Hepatocyte (in vitro differentiated cells): Measurements from ENCODE around the gene CDC42SE1. TPM values are rescaled to one million over a fixed set of nuclear protein-coding genes. Genes with fewer than 3 reads are reported as not detected.

Source experiments
- DNase-seq: peaks from one replicate; pipeline ENCODE4 v3.0.0-alpha.2; 2016; ENCODE audit warnings: low spot score
- H2AFZ ChIP-seq: fragments of 200-600 bp; sonication (generic); 2 replicates; pipeline ENCODE4 v1.6.0; 2016; ENCODE audit warnings: antibody characterized with exemption, mild to moderate bottlenecking
- H3K27ac ChIP-seq: fragments of 200-600 bp; sonication (generic); 2 replicates; pipeline ENCODE4 v1.5.1; 2016; ENCODE audit warnings: mild to moderate bottlenecking
- H3K27me3 ChIP-seq: fragments of 200-600 bp; sonication (generic); 2 replicates; pipeline ENCODE4 v1.6.1; 2016
- H3K36me3 ChIP-seq: fragments of 200-600 bp; sonication (generic); replicated peaks from 2 replicates; pipeline ENCODE4 v1.5.1; 2016; ENCODE audit warnings: low read depth; ENCODE audit not compliant: insufficient read depth
- H3K4me1 ChIP-seq: fragments of 200-600 bp; sonication (generic); 2 replicates; pipeline ENCODE4 v1.5.1; 2016; ENCODE audit warnings: mild to moderate bottlenecking, moderate library complexity; ENCODE audit not compliant: insufficient read depth
- H3K4me2 ChIP-seq: fragments of 200-600 bp; sonication (generic); 2 replicates; pipeline ENCODE4 v1.6.0; 2016
- H3K4me3 ChIP-seq: fragments of 200-600 bp; sonication (generic); 2 replicates; pipeline ENCODE4 v1.5.1; 2016; ENCODE audit warnings: mild to moderate bottlenecking
- H3K79me2 ChIP-seq: fragments of 200-600 bp; sonication (generic); 2 replicates; pipeline ENCODE4 v1.6.0; 2017; ENCODE audit warnings: mild to moderate bottlenecking
- H3K9me2 ChIP-seq: fragments of 200-600 bp; sonication (generic); replicated peaks from 2 replicates; pipeline ENCODE4 v1.6.0; 2017; ENCODE audit warnings: mild to moderate bottlenecking; ENCODE audit not compliant: insufficient read depth
- H3K9me3 ChIP-seq: fragments of 200-600 bp; sonication (generic); 2 replicates; pipeline ENCODE4 v1.5.1; 2016; ENCODE audit warnings: low read depth, mild to moderate bottlenecking
- H4K20me1 ChIP-seq: fragments of 200-600 bp; sonication (generic); 2 replicates; pipeline ENCODE4 v1.6.0; 2016; ENCODE audit warnings: mild to moderate bottlenecking; ENCODE audit not compliant: insufficient read depth, poor library complexity, severe bottlenecking
- CTCF ChIP-seq: fragments of 200-600 bp; sonication (generic); IDR thresholded peaks from 2 replicates; pipeline ENCODE4 v1.5.1; 2016; ENCODE audit warnings: antibody characterized with exemption, mild to moderate bottlenecking; ENCODE audit not compliant: poor library complexity
- EZH2 ChIP-seq: fragments of 200-600 bp; sonication (generic); IDR thresholded peaks from 2 replicates; pipeline ENCODE4 v1.6.1; 2016; ENCODE audit warnings: antibody characterized with exemption, mild to moderate bottlenecking, borderline replicate concordance
- EZH2phosphoT487 ChIP-seq: fragments of 200-600 bp; sonication (generic); IDR thresholded peaks from one replicate; pipeline ENCODE4 v1.6.1; 2018; ENCODE audit warnings: antibody characterized with exemption, mild to moderate bottlenecking, low read depth, moderate library complexity; ENCODE audit not compliant: unreplicated experiment, severe bottlenecking
- WGBS: methylation state at CpG from one replicate; pipeline ENCODE4 v1.1.6; 2016; ENCODE audit warnings: low lambda C conversion rate; ENCODE audit errors: missing lambda C conversion rate; 5-methylcytosine and 5-hydroxymethylcytosine counted together
- polyA plus RNA-seq: library from polyadenylated mRNA; unstranded; fragments of >200 nt; fragmentation: Nextera tagmentation; extraction: Ambion mirVana; gene quantifications from 2 replicates; pipeline ENCODE4 v1.2.1, GENCODE V29; 2016
- small RNA-seq: library from RNA; depleted of rRNA; stranded (forward); fragments of <200 nt; gene quantifications from one replicate; pipeline ENCODE3, GENCODE V24; 2014
- total RNA-seq: library from RNA; depleted of rRNA; stranded (reverse); fragments of >200 nt; gene quantifications from 2 replicates; pipeline ENCODE4 v1.2.3, GENCODE V29; 2014

Gene CDC42SE1
- total and polyA plus RNA-seq, 2 experiments from 2014 or later = 19.0 to 60.2 TPM

GRCh38 chr1:151001602-151002001, 57.8 kb downstream of the CDC42SE1 start:
- H3K27me3 ChIP-seq = no peaks in the 10 kb centered on the region
- peaks cover 35% of the 10 kb centered on the region for H3K79me2 ChIP-seq
- no peak overlapping the region for H3K27ac ChIP-seq
- no peak for DNase-seq
- 91% methylated on average over 4 of the region's 4 CpGs for WGBS
- H3K4me1 ChIP-seq = peaks cover 31% of the 10 kb centered on the region
- no peaks in the 10 kb centered on the region for H3K9me2 ChIP-seq
- no peak for TF ChIP-seq CTCF
- no peak for TF ChIP-seq EZH2
- TF ChIP-seq EZH2phosphoT487 = no peak
- H3K4me2 ChIP-seq = no peak overlapping the region
- H3K36me3 ChIP-seq = no peaks in the 10 kb centered on the region
- H4K20me1 ChIP-seq = no peaks in the 10 kb centered on the region
- no peaks in the 10 kb centered on the region for H3K9me3 ChIP-seq
- no peak overlapping the region for H2AFZ ChIP-seq
- H3K4me3 ChIP-seq = no peak overlapping the region

Small RNA genes lying within 50 kb of the gene (small RNA-seq; reads per million reads assigned to genes)
- gene RNU6-884P = not detected

Other genes with a start within 250 kb of the CDC42SE1 start
- 32.9 and 42.1 TPM in 2 replicates for gene ARNT, start 183.0 kb downstream of the CDC42SE1 start, total RNA-seq
- 26.9 and 35.6 TPM in 2 replicates for gene ARNT, start 183.0 kb downstream of the CDC42SE1 start, polyA plus RNA-seq
- not detected in 2 replicates for gene CTXND2, start 172.5 kb downstream of the CDC42SE1 start, total RNA-seq
- gene CTXND2, start 172.5 kb downstream of the CDC42SE1 start, polyA plus RNA-seq = 0.16 TPM in 1 of 2 replicates, not detected in the other
- gene SETDB1, start 133.3 kb downstream of the CDC42SE1 start, total RNA-seq = 33.7 and 41.4 TPM in 2 replicates
- gene SETDB1, start 133.3 kb downstream of the CDC42SE1 start, polyA plus RNA-seq = 10.7 and 12.9 TPM in 2 replicates
- gene CERS2, start 84.8 kb downstream of the CDC42SE1 start, total RNA-seq = 267 and 268 TPM in 2 replicates
- 210 and 277 TPM in 2 replicates for gene CERS2, start 84.8 kb downstream of the CDC42SE1 start, polyA plus RNA-seq
- 7.5 and 7.9 TPM in 2 replicates for gene ANXA9, start 77.3 kb downstream of the CDC42SE1 start, total RNA-seq
- gene ANXA9, start 77.3 kb downstream of the CDC42SE1 start, polyA plus RNA-seq = 8.8 and 9.0 TPM in 2 replicates
- gene MINDY1, start 52.7 kb downstream of the CDC42SE1 start, total RNA-seq = 15.9 and 18.5 TPM in 2 replicates
- gene MINDY1, start 52.7 kb downstream of the CDC42SE1 start, polyA plus RNA-seq = 5.8 and 7.6 TPM in 2 replicates
- gene PRUNE1, start 51.2 kb downstream of the CDC42SE1 start, total RNA-seq = 20.3 and 26.5 TPM in 2 replicates
- gene PRUNE1, start 51.2 kb downstream of the CDC42SE1 start, polyA plus RNA-seq = 15.1 and 21.6 TPM in 2 replicates
- gene BNIPL, start 23.0 kb downstream of the CDC42SE1 start, total RNA-seq = 2.7 and 3.8 TPM in 2 replicates
- gene BNIPL, start 23.0 kb downstream of the CDC42SE1 start, polyA plus RNA-seq = 1.1 and 3.0 TPM in 2 replicates
- gene C1orf56, start 11.9 kb downstream of the CDC42SE1 start, total RNA-seq = 2.9 and 3.2 TPM in 2 replicates
- 8.3 and 11.4 TPM in 2 replicates for gene C1orf56, start 11.9 kb downstream of the CDC42SE1 start, polyA plus RNA-seq
- 16.8 and 16.9 TPM in 2 replicates for gene MLLT11, start 775 bp upstream of the CDC42SE1 start, total RNA-seq
- gene MLLT11, start 775 bp upstream of the CDC42SE1 start, polyA plus RNA-seq = 34.3 and 37.6 TPM in 2 replicates
- gene GABPB2, start 11.1 kb upstream of the CDC42SE1 start, total RNA-seq = 9.9 and 12.9 TPM in 2 replicates
- gene GABPB2, start 11.1 kb upstream of the CDC42SE1 start, polyA plus RNA-seq = 0.98 and 4.1 TPM in 2 replicates
- gene SEMA6C, start 87.0 kb upstream of the CDC42SE1 start, total RNA-seq = 6.3 and 41.6 TPM in 2 replicates
- gene SEMA6C, start 87.0 kb upstream of the CDC42SE1 start, polyA plus RNA-seq = 13.9 and 25.1 TPM in 2 replicates
- 0.64 TPM in 1 of 2 replicates, not detected in the other for gene TNFAIP8L2, start 97.0 kb upstream of the CDC42SE1 start, total RNA-seq
- 0.70 TPM in 1 of 2 replicates, not detected in the other for gene TNFAIP8L2, start 97.0 kb upstream of the CDC42SE1 start, polyA plus RNA-seq
- 13.0 and 16.2 TPM in 2 replicates for gene LYSMD1, start 106.3 kb upstream of the CDC42SE1 start, total RNA-seq
- gene LYSMD1, start 106.3 kb upstream of the CDC42SE1 start, polyA plus RNA-seq = 1.0 and 2.5 TPM in 2 replicates
- gene SCNM1, start 106.5 kb upstream of the CDC42SE1 start, total RNA-seq = 21.5 and 26.4 TPM in 2 replicates
- 55.4 and 57.5 TPM in 2 replicates for gene SCNM1, start 106.5 kb upstream of the CDC42SE1 start, polyA plus RNA-seq
- gene TMOD4, start 116.4 kb upstream of the CDC42SE1 start, total RNA-seq = not detected in 2 replicates
- gene TMOD4, start 116.4 kb upstream of the CDC42SE1 start, polyA plus RNA-seq = 0.44 TPM in 1 of 2 replicates, not detected in the other
- gene VPS72, start 130.6 kb upstream of the CDC42SE1 start, total RNA-seq = 46.0 and 48.1 TPM in 2 replicates
- gene VPS72, start 130.6 kb upstream of the CDC42SE1 start, polyA plus RNA-seq = 52.2 and 53.1 TPM in 2 replicates
- gene PIP5K1A, start 138.9 kb upstream of the CDC42SE1 start, total RNA-seq = 36.0 and 45.7 TPM in 2 replicates
- gene PIP5K1A, start 138.9 kb upstream of the CDC42SE1 start, polyA plus RNA-seq = 17.3 and 27.0 TPM in 2 replicates
- gene PSMD4, start 195.1 kb upstream of the CDC42SE1 start, total RNA-seq = 107 and 119 TPM in 2 replicates
- 161 and 168 TPM in 2 replicates for gene PSMD4, start 195.1 kb upstream of the CDC42SE1 start, polyA plus RNA-seq
- gene ZNF687, start 222.7 kb upstream of the CDC42SE1 start, total RNA-seq = 16.8 and 19.9 TPM in 2 replicates
- 3.6 and 4.3 TPM in 2 replicates for gene ZNF687, start 222.7 kb upstream of the CDC42SE1 start, polyA plus RNA-seq